Measurements from ENCODE around the gene ETV1.

The ETV1 gene

DNA sequence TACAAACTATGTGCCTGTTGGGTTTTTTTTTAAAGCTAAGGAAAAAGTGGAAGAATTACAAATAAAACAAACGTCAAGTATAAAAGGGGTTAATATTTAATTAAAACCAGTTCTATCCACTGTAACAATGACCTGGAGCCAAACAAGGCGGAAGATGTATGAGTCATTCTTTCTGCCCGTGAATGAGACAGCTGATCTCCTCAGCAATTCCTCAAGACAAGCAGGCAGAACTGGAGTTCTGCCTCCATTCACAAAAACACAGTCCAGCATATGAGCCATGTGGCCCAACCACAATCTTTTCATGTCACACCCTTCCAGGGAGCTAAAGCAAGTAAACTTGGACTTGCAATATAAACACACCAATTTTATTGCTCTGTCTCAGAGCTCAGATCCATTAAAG is 8.4 kb downstream of the ETV1 start:
- H3K27ac ChIP-seq (ENCODE audit: low read depth, low read length), result no peak overlapping the region
- H2AK5ac ChIP-seq (ENCODE audit: low read length), result no peak overlapping the region
- H3K9ac ChIP-seq (ENCODE audit: low read length), result no peak overlapping the region
- no peak overlapping the region for H4K5ac ChIP-seq (ENCODE audit: low read length)
- peak; percentile 89 for DNase-seq
- no peak overlapping the region for H3K4ac ChIP-seq (ENCODE audit: low read depth, low read length)
- H2BK5ac ChIP-seq (ENCODE audit: low read length), result no peak overlapping the region
- no peaks in the 10 kb centered on the region for H3K36me3 ChIP-seq (ENCODE audit: control insufficient read depth, insufficient read depth, low read length)
- H2BK120ac ChIP-seq (ENCODE audit: low read depth, low read length), result no peak overlapping the region
- no peak overlapping the region for H3K23ac ChIP-seq (ENCODE audit: low read length)
- no peak overlapping the region for H4K8ac ChIP-seq (ENCODE audit: low read depth, low read length)
- H3K56ac ChIP-seq (ENCODE audit: low read length), result no peak overlapping the region
- H3K27me3 ChIP-seq (ENCODE audit: insufficient read depth, low read length, poor library complexity), result no peaks in the 10 kb centered on the region
- H3K79me1 ChIP-seq (ENCODE audit: low read length), result no peaks in the 10 kb centered on the region
- H3K4me2 ChIP-seq (ENCODE audit: low read length), result no peak overlapping the region
- H3K4me1 ChIP-seq (ENCODE audit: control insufficient read depth, low read depth, low read length), result peaks cover 2% of the 10 kb centered on the region
- no peaks in the 10 kb centered on the region for H3K79me2 ChIP-seq (ENCODE audit: control insufficient read depth, insufficient read depth, low read length)
- no peak overlapping the region for H3K18ac ChIP-seq (ENCODE audit: low read length)
- WGBS (ENCODE audit: extremely low coverage, insufficient coverage, low lambda C conversion rate), result no CpG with 5 or more reads among the region's 3 CpGs
- no peak overlapping the region for H3K4me3 ChIP-seq (ENCODE audit: low read length)
- H2BK15ac ChIP-seq (replicated peaks; ENCODE audit: low read depth), result no peak overlapping the region

DNA sequence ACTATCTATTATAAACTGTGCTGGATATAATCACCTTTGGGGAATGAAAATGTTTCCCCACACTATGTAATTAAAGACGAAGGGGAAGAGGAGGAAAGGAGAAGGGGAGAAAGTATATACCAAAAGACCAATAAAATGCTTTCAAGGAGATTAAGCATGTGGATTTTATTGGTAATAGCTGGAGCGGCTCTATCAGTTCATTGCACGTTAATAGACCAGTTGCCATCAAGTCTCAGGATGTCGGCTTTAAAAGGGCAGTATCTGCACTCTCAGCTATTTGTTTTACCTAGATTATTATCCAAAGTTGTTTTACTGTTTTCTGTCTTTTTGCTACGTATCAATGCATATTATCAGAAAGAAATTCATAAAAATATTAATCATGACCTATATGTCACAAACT is 9.0 kb downstream of the ETV1 start:
- Histone ChIP-seq H3K56ac (ENCODE audit: low read length) (no peak overlapping the region), H3K4me3 (ENCODE audit: low read length) (no peak overlapping the region), H3K23ac (ENCODE audit: low read length) (no peak overlapping the region), H2AK5ac (ENCODE audit: low read length) (no peak overlapping the region), H3K9ac (ENCODE audit: low read length) (no peak overlapping the region), H3K4ac (ENCODE audit: low read depth, low read length) (no peak overlapping the region), H3K36me3 (ENCODE audit: control insufficient read depth, insufficient read depth, low read length) (no peaks in the 10 kb centered on the region), H4K5ac (ENCODE audit: low read length) (no peak overlapping the region), H3K18ac (ENCODE audit: low read length) (no peak overlapping the region), H3K79me2 (ENCODE audit: control insufficient read depth, insufficient read depth, low read length) (no peaks in the 10 kb centered on the region), H3K4me2 (ENCODE audit: low read length) (no peak overlapping the region), H3K27ac (ENCODE audit: low read depth, low read length) (no peak overlapping the region), H4K8ac (ENCODE audit: low read depth, low read length) (no peak overlapping the region), H3K27me3 (ENCODE audit: insufficient read depth, low read length, poor library complexity) (no peaks in the 10 kb centered on the region), H3K79me1 (ENCODE audit: low read length) (no peaks in the 10 kb centered on the region), H3K4me1 (ENCODE audit: control insufficient read depth, low read depth, low read length) (peaks cover 2% of the 10 kb centered on the region), H2BK15ac (replicated peaks; ENCODE audit: low read depth) (no peak overlapping the region), H2BK5ac (ENCODE audit: low read length) (no peak overlapping the region), H2BK120ac (ENCODE audit: low read depth, low read length) (no peak overlapping the region)
- WGBS (ENCODE audit: extremely low coverage, insufficient coverage, low lambda C conversion rate), result no CpG with 5 or more reads among the region's 5 CpGs
- no peak for DNase-seq

DNA sequence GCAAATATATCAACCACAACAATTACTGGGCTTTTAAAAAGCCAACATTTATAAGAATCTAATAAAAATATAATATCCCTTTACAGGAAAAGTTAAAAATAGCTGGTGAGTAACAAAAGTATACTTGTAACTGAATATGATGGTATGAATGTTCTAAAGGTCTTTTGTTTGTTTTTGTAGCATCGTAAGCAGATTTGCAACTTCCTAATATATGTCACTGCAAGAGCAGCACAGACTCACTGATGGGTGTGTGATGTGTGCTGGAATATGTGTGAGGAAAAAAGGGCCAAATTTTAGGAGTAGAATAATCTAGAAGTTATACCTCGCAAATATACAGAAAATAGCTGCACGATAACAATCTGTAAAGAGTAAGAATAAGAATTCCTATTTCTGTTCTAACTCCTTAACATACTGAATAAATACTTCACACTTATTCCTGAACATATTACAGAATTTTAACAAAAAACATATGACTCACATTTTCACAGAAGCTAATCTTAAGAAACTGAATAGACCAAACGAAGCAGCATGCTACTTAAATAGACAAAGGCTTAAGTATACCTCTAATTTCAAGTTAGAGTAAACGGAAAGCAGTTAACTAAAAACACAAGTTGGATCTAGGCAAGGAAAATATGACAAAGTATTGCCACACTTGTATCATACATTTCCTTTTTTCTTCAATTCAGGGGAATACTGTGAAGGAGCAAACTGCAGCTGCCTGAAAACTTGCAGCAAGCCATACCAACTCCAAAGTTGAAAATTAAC is 9.6 kb downstream of the ETV1 start:
- Histone ChIP-seq H3K79me2 (ENCODE audit: control insufficient read depth, insufficient read depth, low read length) (no peaks in the 10 kb centered on the region), H3K4ac (ENCODE audit: low read depth, low read length) (no peak overlapping the region), H4K8ac (ENCODE audit: low read depth, low read length) (no peak overlapping the region), H3K27ac (ENCODE audit: low read depth, low read length) (no peak overlapping the region), H3K27me3 (ENCODE audit: insufficient read depth, low read length, poor library complexity) (no peaks in the 10 kb centered on the region), H2AK5ac (ENCODE audit: low read length) (no peak overlapping the region), H2BK5ac (ENCODE audit: low read length) (no peak overlapping the region), H3K36me3 (ENCODE audit: control insufficient read depth, insufficient read depth, low read length) (no peaks in the 10 kb centered on the region), H4K5ac (ENCODE audit: low read length) (no peak overlapping the region), H3K9ac (ENCODE audit: low read length) (no peak overlapping the region), H3K79me1 (ENCODE audit: low read length) (no peaks in the 10 kb centered on the region), H3K23ac (ENCODE audit: low read length) (no peak overlapping the region), H3K18ac (ENCODE audit: low read length) (no peak overlapping the region), H2BK15ac (replicated peaks; ENCODE audit: low read depth) (no peak overlapping the region), H3K4me2 (ENCODE audit: low read length) (no peak overlapping the region), H2BK120ac (ENCODE audit: low read depth, low read length) (no peak overlapping the region), H3K4me3 (ENCODE audit: low read length) (no peak overlapping the region), H3K4me1 (ENCODE audit: control insufficient read depth, low read depth, low read length) (peaks cover 2% of the 10 kb centered on the region), H3K56ac (ENCODE audit: low read length) (no peak overlapping the region)
- no peak for DNase-seq
- no CpG with 5 or more reads among the region's 5 CpGs for WGBS (ENCODE audit: extremely low coverage, insufficient coverage, low lambda C conversion rate)

DNA sequence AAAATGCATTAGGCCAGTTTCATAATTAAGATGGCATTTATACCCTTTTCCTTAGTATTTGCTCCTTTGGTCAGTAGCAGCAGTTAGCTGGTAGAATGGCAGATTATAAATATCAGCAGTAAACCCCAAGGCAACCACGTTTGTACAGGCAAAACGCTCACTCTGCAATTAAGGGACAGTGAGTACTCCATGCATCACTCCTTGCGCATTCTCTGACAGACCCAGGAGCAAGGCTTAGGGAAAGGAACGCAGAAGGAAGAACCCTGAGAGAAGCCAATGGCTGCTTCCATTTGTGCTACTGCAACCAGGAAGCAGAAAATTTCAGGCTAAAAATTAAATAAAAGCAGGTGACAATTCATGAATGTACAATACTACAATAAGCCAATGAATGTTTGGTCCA is 12.9 kb downstream of the ETV1 start:
- H3K9ac ChIP-seq (ENCODE audit: low read length), result no peak overlapping the region
- peaks cover 2% of the 10 kb centered on the region for H3K4me1 ChIP-seq (ENCODE audit: control insufficient read depth, low read depth, low read length)
- no peak overlapping the region for H3K4ac ChIP-seq (ENCODE audit: low read depth, low read length)
- H3K79me1 ChIP-seq (ENCODE audit: low read length), result no peaks in the 10 kb centered on the region
- H2BK5ac ChIP-seq (ENCODE audit: low read length), result no peak overlapping the region
- H2AK5ac ChIP-seq (ENCODE audit: low read length), result no peak overlapping the region
- H3K27me3 ChIP-seq (ENCODE audit: insufficient read depth, low read length, poor library complexity), result no peaks in the 10 kb centered on the region
- no peak overlapping the region for H2BK120ac ChIP-seq (ENCODE audit: low read depth, low read length)
- no peak overlapping the region for H3K23ac ChIP-seq (ENCODE audit: low read length)
- WGBS (ENCODE audit: extremely low coverage, insufficient coverage, low lambda C conversion rate), result no CpG with 5 or more reads among the region's 4 CpGs
- H3K4me3 ChIP-seq (ENCODE audit: low read length), result no peak overlapping the region
- H3K27ac ChIP-seq (ENCODE audit: low read depth, low read length), result no peak overlapping the region
- no peak overlapping the region for H3K18ac ChIP-seq (ENCODE audit: low read length)
- no peak overlapping the region for H2BK15ac ChIP-seq (replicated peaks; ENCODE audit: low read depth)
- no peak overlapping the region for H4K5ac ChIP-seq (ENCODE audit: low read length)
- H3K56ac ChIP-seq (ENCODE audit: low read length), result no peak overlapping the region
- no peaks in the 10 kb centered on the region for H3K36me3 ChIP-seq (ENCODE audit: control insufficient read depth, insufficient read depth, low read length)
- H3K4me2 ChIP-seq (ENCODE audit: low read length), result no peak overlapping the region
- no peak overlapping the region for H4K8ac ChIP-seq (ENCODE audit: low read depth, low read length)
- no peaks in the 10 kb centered on the region for H3K79me2 ChIP-seq (ENCODE audit: control insufficient read depth, insufficient read depth, low read length)
- no peak for DNase-seq

DNA sequence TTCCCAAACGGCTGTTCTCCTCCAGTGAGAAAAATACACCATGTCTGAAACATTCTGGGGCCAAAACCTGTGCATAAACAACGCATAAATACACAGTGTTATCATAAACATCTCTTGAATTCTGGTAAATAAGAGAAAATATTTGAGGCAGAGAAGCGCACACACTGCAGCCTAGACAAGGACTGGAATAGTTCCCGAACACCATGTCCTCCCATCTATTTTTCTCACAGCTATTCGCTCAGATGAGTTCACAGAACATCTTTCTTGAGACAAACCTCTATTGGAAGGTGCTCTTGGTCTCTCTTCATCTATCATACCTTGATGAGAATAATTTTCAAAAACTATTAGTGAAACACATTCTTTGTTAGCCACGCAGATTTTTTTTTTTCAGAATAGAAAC is 24.4 kb downstream of the ETV1 start:
- Histone ChIP-seq H3K27me3 (ENCODE audit: insufficient read depth, low read length, poor library complexity) (no peaks in the 10 kb centered on the region), H4K8ac (ENCODE audit: low read depth, low read length) (no peak overlapping the region), H4K5ac (ENCODE audit: low read length) (no peak overlapping the region), H3K23ac (ENCODE audit: low read length) (no peak overlapping the region), H3K36me3 (ENCODE audit: control insufficient read depth, insufficient read depth, low read length) (no peaks in the 10 kb centered on the region), H3K18ac (ENCODE audit: low read length) (no peak overlapping the region), H2BK15ac (replicated peaks; ENCODE audit: low read depth) (no peak overlapping the region), H3K56ac (ENCODE audit: low read length) (no peak overlapping the region), H2AK5ac (ENCODE audit: low read length) (no peak overlapping the region), H2BK120ac (ENCODE audit: low read depth, low read length) (no peak overlapping the region), H3K4me2 (ENCODE audit: low read length) (no peak overlapping the region), H3K79me2 (ENCODE audit: control insufficient read depth, insufficient read depth, low read length) (no peaks in the 10 kb centered on the region), H3K4me3 (ENCODE audit: low read length) (no peak overlapping the region), H3K9ac (ENCODE audit: low read length) (no peak overlapping the region), H3K79me1 (ENCODE audit: low read length) (no peaks in the 10 kb centered on the region), H3K4me1 (ENCODE audit: control insufficient read depth, low read depth, low read length) (no peaks in the 10 kb centered on the region), H2BK5ac (ENCODE audit: low read length) (no peak overlapping the region), H3K4ac (ENCODE audit: low read depth, low read length) (no peak overlapping the region), H3K27ac (ENCODE audit: low read depth, low read length) (no peak overlapping the region)
- WGBS (ENCODE audit: extremely low coverage, insufficient coverage, low lambda C conversion rate), result no CpG with 5 or more reads among the region's 6 CpGs
- no peak for DNase-seq

DNA sequence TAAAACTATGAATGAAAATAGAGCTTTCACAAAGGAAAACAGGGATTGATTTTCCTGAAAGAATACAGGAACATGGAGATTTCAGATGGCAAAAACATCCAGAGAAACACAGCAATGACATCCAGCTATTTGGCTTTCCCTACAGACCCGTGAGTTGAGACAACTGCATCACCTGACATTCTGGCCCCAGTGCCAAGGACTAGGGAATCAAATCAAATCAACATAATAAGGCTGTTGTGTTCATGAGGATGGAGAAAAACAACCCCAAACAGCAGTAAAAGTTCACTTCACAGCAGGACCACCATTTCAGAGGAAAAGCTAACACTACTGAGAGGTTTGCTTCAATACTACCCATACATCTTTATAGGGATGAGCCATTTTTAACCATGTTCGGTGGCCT is 25.5 kb downstream of the ETV1 start:
- Histone ChIP-seq H3K18ac (ENCODE audit: low read length) (no peak overlapping the region), H3K27ac (ENCODE audit: low read depth, low read length) (no peak overlapping the region), H2BK5ac (ENCODE audit: low read length) (no peak overlapping the region), H3K4me3 (ENCODE audit: low read length) (no peak overlapping the region), H3K23ac (ENCODE audit: low read length) (no peak overlapping the region), H2BK15ac (replicated peaks; ENCODE audit: low read depth) (no peak overlapping the region), H4K5ac (ENCODE audit: low read length) (no peak overlapping the region), H3K36me3 (ENCODE audit: control insufficient read depth, insufficient read depth, low read length) (no peaks in the 10 kb centered on the region), H3K9ac (ENCODE audit: low read length) (no peak overlapping the region), H3K56ac (ENCODE audit: low read length) (no peak overlapping the region), H3K27me3 (ENCODE audit: insufficient read depth, low read length, poor library complexity) (no peaks in the 10 kb centered on the region), H4K8ac (ENCODE audit: low read depth, low read length) (no peak overlapping the region), H3K4ac (ENCODE audit: low read depth, low read length) (no peak overlapping the region), H3K79me1 (ENCODE audit: low read length) (no peaks in the 10 kb centered on the region), H2BK120ac (ENCODE audit: low read depth, low read length) (no peak overlapping the region), H3K4me1 (ENCODE audit: control insufficient read depth, low read depth, low read length) (no peaks in the 10 kb centered on the region), H2AK5ac (ENCODE audit: low read length) (no peak overlapping the region), H3K4me2 (ENCODE audit: low read length) (no peak overlapping the region), H3K79me2 (ENCODE audit: control insufficient read depth, insufficient read depth, low read length) (no peaks in the 10 kb centered on the region)
- DNase-seq, result no peak
- no CpG with 5 or more reads among the region's 2 CpGs for WGBS (ENCODE audit: extremely low coverage, insufficient coverage, low lambda C conversion rate)

Data from mesendoderm (in vitro differentiated cells).